ENCODE measurements around the gene CASP8. TPM values are rescaled to one million over a fixed set of nuclear protein-coding genes. Genes with fewer than 3 reads are reported as not detected.
"Not testable (repeated sequence)": the region's sequence is repeated elsewhere in the genome, so short reads cannot be mapped to it uniquely, and the experiment has no call there.

CASP8 gene
- total RNA-seq, 1 donor from 2014 or later: 15.2 TPM

DNA sequence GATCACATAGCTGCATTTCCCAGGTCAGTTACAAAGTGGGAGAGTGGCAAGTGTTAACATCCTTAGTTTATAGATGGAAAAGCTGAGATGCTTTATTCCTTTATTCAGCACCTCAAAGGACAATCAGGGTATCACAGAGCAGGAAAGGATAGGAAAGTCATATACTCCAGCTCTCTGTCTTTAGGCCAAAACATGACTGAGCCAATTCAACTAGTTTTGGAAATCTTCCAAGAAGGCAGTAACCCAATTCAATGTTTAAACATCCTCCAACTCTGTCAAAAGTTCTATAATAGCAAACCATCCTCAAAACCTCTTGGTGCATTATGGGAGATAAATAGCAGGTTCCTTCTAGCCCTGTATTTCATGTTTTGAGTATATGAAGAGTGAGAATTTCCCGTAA is 25.2 kb downstream of the CASP8 start:
- Histone ChIP-seq H3K4me3 (no peak overlapping the region), H3K27me3 (no peaks in the 10 kb centered on the region), H3K4me1 (no peaks in the 10 kb centered on the region), H3K9me3 (no peaks in the 10 kb centered on the region), H3K36me3 (peaks cover 38 to 58% of the 10 kb centered on the region in 2 donors), H3K27ac (no peak overlapping the region)
- no peak for DNase-seq (ENCODE audit: low spot score in 2 of 2)
- intact Hi-C loops (cut with DNase I): no loop called here
- TF ChIP-seq, protein P1, sequence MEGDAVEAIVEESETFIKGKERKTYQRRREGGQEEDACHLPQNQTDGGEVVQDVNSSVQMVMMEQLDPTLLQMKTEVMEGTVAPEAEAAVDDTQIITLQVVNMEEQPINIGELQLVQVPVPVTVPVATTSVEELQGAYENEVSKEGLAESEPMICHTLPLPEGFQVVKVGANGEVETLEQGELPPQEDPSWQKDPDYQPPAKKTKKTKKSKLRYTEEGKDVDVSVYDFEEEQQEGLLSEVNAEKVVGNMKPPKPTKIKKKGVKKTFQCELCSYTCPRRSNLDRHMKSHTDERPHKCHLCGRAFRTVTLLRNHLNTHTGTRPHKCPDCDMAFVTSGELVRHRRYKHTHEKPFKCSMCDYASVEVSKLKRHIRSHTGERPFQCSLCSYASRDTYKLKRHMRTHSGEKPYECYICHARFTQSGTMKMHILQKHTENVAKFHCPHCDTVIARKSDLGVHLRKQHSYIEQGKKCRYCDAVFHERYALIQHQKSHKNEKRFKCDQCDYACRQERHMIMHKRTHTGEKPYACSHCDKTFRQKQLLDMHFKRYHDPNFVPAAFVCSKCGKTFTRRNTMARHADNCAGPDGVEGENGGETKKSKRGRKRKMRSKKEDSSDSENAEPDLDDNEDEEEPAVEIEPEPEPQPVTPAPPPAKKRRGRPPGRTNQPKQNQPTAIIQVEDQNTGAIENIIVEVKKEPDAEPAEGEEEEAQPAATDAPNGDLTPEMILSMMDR (IDR thresholded peaks at IDR 0.05): no peak

DNA sequence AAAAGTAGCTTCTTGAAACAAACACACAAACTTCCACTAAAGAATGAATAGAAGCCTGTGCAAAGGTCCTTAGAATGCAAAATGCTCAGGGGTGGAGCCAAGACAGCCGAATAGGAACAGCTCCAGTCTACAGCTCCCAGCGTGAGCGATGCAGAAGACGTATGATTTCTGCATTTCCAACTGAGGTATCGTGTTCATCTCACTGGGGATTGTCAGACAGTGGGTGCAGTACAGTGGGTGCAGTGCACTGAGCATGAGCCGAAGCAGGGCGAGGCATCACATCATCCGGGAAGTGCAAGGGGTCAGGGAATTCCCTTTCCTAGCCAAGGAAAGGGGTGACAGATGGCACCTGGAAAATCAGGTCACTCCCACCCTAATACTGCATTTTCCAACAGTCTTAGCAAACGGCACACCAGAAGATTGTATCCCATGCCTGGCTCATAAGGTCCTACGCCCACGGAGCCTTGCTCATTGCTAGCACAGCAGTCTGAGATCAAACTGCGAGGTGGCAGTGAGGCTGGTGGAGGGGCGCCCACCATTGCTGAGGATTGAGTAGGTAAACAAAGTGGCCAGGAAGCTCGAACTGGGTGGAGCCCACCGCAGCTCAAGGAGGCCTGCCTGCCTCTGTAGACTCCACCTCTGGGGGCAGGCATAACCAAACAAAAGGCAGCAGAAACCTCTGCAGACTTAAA is 30.3 kb downstream of the CASP8 start:
- intact Hi-C loops (cut with DNase I): not testable (repeated sequence)

DNA sequence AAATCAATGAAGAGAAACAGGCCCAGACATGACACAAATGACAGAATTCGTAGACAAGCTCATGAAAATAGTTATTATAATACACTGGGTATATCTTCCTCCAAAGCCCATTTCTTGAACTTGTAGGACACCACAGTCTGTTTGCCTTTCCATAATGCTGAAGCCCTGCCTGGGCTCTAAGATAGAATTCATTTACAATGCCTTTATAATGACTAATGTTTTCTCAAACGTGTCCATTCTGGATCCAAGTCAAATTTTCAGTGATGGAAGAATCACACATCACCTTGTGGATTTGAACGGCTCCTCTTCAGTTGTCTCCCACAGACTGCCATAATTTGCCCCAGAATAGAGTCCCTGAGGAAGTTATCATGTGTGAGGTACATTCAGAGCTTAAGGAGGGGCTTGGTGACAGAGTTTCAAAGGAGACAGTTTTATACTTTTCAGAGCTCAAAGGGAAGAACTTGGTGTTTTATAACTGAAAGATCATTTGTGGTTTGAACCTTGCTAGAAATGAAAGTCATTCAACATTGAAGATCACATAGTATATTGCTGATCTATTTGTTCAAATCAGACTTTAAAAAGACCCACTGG is 38.2 kb downstream of the CASP8 start:
- Histone ChIP-seq H3K4me3 (no peak overlapping the region), H3K36me3 (peaks cover 0 to 23% of the 10 kb centered on the region in 2 donors), H3K4me1 (no peaks in the 10 kb centered on the region), H3K27ac (no peak overlapping the region), H3K9me3 (peaks cover 0 to 10% of the 10 kb centered on the region in 2 donors), H3K27me3 (no peaks in the 10 kb centered on the region)
- intact Hi-C loops (cut with DNase I): no loop called here
- DNase-seq (ENCODE audit: low spot score in 2 of 2): no peak
- TF ChIP-seq, protein P1 (IDR thresholded peaks at IDR 0.05): no peak

More for the DNA sequence above, 30.3 kb downstream of the CASP8 start:
- not testable (repeated sequence) for H3K4me3 ChIP-seq; H3K4me1 ChIP-seq; H3K27me3 ChIP-seq; DNase-seq (ENCODE audit: low spot score in 2 of 2); H3K9me3 ChIP-seq; H3K27ac ChIP-seq
- peaks cover 30 to 58% of the 10 kb centered on the region in 2 donors for H3K36me3 ChIP-seq

DNA sequence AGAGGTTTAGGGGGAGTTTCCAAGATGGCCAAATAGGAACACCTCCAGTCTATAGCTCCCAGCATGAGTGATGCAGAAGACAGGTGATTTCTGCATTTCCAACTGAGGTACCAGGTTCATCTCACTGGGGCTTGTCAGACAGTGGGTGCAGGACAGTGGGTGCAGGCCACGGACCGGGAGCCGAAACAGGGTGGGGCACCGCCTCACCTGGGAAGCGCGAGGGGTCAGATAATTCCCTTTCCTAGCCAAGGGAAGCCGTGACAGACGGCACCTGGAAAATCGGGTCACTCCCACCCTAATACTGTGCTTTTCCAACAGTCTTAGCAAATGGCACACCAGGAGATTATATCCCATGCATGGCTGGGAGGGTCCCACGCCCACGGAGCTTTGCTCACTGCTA is 39.6 kb downstream of the CASP8 start:
- intact Hi-C loops (cut with DNase I); H3K4me3 ChIP-seq; H3K27ac ChIP-seq; H3K4me1 ChIP-seq; H3K27me3 ChIP-seq; DNase-seq (ENCODE audit: low spot score in 2 of 2): not testable (repeated sequence)
- H3K9me3 ChIP-seq: peaks cover 0 to 10% of the 10 kb centered on the region in 2 donors
- H3K36me3 ChIP-seq: peaks cover 0 to 21% of the 10 kb centered on the region in 2 donors

DNA sequence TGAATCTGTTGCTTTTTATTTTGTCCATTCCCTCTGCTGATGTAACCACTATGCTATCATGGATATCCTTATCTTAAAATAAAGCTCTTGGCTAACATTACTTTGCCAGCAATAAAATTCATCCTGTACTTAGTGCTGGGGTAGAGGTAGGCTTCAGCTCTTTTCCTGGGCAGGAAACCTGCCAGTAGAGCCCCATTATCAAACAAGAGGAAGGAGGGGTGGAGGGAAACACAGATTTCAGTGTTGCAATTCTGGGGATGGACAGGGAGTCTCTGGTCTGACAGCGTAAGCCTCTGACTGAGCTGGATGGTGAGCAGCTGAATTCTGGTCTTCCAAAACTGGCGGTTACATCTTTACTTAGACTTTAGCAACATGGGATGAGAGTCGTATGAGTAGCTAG is 47.5 kb downstream of the CASP8 start:
- Histone ChIP-seq H3K4me3 (no peak overlapping the region), H3K27me3 (no peaks in the 10 kb centered on the region), H3K27ac (no peak overlapping the region), H3K9me3 (peaks cover 0 to 6% of the 10 kb centered on the region in 2 donors), H3K36me3 (peaks cover 4 to 47% of the 10 kb centered on the region in 2 donors), H3K4me1 (no peaks in the 10 kb centered on the region)
- no peak for DNase-seq (ENCODE audit: low spot score in 2 of 2)
- TF ChIP-seq, protein P1 (IDR thresholded peaks at IDR 0.05): no peak
- intact Hi-C loops (cut with DNase I): no loop called here

DNA sequence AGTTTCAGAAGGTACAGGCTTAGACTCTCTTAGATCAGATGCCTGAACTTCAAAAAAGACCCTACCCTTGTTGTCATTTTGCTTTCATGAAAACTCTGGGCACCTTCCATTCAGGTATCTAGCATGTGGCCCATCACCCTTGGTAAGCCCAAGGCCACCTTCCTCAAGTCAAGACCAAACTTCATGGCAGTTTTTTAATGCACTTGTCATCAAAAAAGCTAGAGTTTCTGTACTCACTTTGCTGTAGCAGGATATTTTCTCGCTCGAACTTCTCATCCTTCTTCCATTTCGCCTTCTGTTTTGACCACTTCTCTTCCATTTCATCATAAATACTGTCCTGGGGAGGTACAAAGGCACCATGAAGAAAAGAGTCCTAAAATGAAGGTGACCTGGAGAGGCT is 48.6 kb downstream of the CASP8 start:
- DNase-seq (ENCODE audit: low spot score in 2 of 2): no peak
- TF ChIP-seq, protein P1 (IDR thresholded peaks at IDR 0.05): no peak
- H3K4me3 ChIP-seq: no peak overlapping the region
- H3K27ac ChIP-seq: no peak overlapping the region
- peaks cover 0 to 6% of the 10 kb centered on the region in 2 donors for H3K9me3 ChIP-seq
- no peaks in the 10 kb centered on the region for H3K4me1 ChIP-seq
- no peaks in the 10 kb centered on the region for H3K27me3 ChIP-seq
- intact Hi-C loops (cut with DNase I): no loop called here
- peaks cover 4 to 57% of the 10 kb centered on the region in 2 donors for H3K36me3 ChIP-seq

Measured in ascending aorta (tissue), 2 donors.